H9 (cell line): ENCODE data around the gene P4HA3. TPM values are rescaled to one million over a fixed set of nuclear protein-coding genes. Genes with fewer than 3 reads are reported as not detected.

ENCODE experiments used
- DNase-seq: peaks from one replicate; pipeline ENCODE4 v3.0.0-alpha.2; 2017
- H2AFZ ChIP-seq: one replicate; pipeline ENCODE4 v1.6.1; 2013; ENCODE audit warnings: mild to moderate bottlenecking, low read length, control low read depth, moderate library complexity
- H2AK5ac ChIP-seq: 2 replicates; pipeline ENCODE4 v1.6.1; 2013; ENCODE audit warnings: low read length, control low read depth, mixed read lengths; ENCODE audit not compliant: insufficient read length
- H2BK120ac ChIP-seq: one replicate; pipeline ENCODE4 v1.6.1; 2013; ENCODE audit warnings: low read depth, mild to moderate bottlenecking, low read length, control low read depth, inconsistent platforms; ENCODE audit not compliant: poor library complexity, severe bottlenecking
- H2BK12ac ChIP-seq: 2 replicates; pipeline ENCODE4 v1.6.1; 2013; ENCODE audit warnings: low read length, control low read depth, mixed read lengths, low read depth; ENCODE audit not compliant: insufficient read length
- H2BK15ac ChIP-seq: 2 replicates; pipeline ENCODE4 v1.6.1; 2013; ENCODE audit warnings: low read depth, low read length, control low read depth
- H2BK20ac ChIP-seq: one replicate; pipeline ENCODE4 v1.6.1; 2013; ENCODE audit warnings: low read depth, mild to moderate bottlenecking, low read length, control low read depth, inconsistent platforms; ENCODE audit not compliant: poor library complexity, severe bottlenecking
- H2BK5ac ChIP-seq: 2 replicates; pipeline ENCODE4 v1.6.1; 2013; ENCODE audit warnings: low read length, control low read depth, mixed read lengths; ENCODE audit not compliant: insufficient read length
- H3K14ac ChIP-seq: 2 replicates; pipeline ENCODE4 v1.6.1; 2013; ENCODE audit warnings: low read length, control low read depth; ENCODE audit not compliant: insufficient read depth
- H3K18ac ChIP-seq: 2 replicates; pipeline ENCODE4 v1.6.1; 2013; ENCODE audit warnings: low read depth, mild to moderate bottlenecking, mixed read lengths, low read length, control low read depth; ENCODE audit not compliant: insufficient read length
- H3K23ac ChIP-seq: 2 replicates; pipeline ENCODE4 v1.6.1; 2013; ENCODE audit warnings: low read length, control low read depth, mixed read lengths, low read depth; ENCODE audit not compliant: insufficient read length
- H3K23me2 ChIP-seq: 2 replicates; pipeline ENCODE4 v1.6.1; 2013; ENCODE audit warnings: low read depth, mild to moderate bottlenecking, mixed read lengths, low read length, control low read depth; ENCODE audit not compliant: insufficient read length, poor library complexity, severe bottlenecking
- H3K27ac ChIP-seq: 2 replicates; pipeline ENCODE4 v1.5.1; 2013; ENCODE audit warnings: low read length, control low read depth, mixed read lengths, low read depth; ENCODE audit not compliant: insufficient read length
- H3K27me3 ChIP-seq: 2 replicates; pipeline ENCODE4 v1.6.1; 2013; ENCODE audit warnings: low read length, control low read depth, inconsistent platforms; ENCODE audit not compliant: insufficient read depth
- H3K4ac ChIP-seq: 2 replicates; pipeline ENCODE4 v1.6.1; 2013; ENCODE audit warnings: low read depth, mild to moderate bottlenecking, control low read depth, inconsistent platforms, low read length, moderate library complexity
- H3K4me1 ChIP-seq: 2 replicates; pipeline ENCODE4 v1.6.1; 2013; ENCODE audit warnings: low read length, control low read depth, inconsistent platforms; ENCODE audit not compliant: insufficient read depth
- H3K4me2 ChIP-seq: 2 replicates; pipeline ENCODE4 v1.6.1; 2013; ENCODE audit warnings: low read length, control low read depth, mixed read lengths; ENCODE audit not compliant: insufficient read length, insufficient read depth
- H3K56ac ChIP-seq: 2 replicates; pipeline ENCODE4 v1.6.1; 2013; ENCODE audit warnings: low read depth, mild to moderate bottlenecking, mixed read lengths, low read length, control low read depth; ENCODE audit not compliant: insufficient read length
- H3K79me1 ChIP-seq: 2 replicates; pipeline ENCODE4 v1.6.1; 2013; ENCODE audit warnings: low read depth, mild to moderate bottlenecking, moderate library complexity, low read length, control low read depth, inconsistent platforms; ENCODE audit not compliant: insufficient read depth, poor library complexity, severe bottlenecking
- H3K79me2 ChIP-seq: 2 replicates; pipeline ENCODE4 v1.6.1; 2013; ENCODE audit warnings: low read length, control low read depth, inconsistent platforms; ENCODE audit not compliant: insufficient read depth
- H3K9ac ChIP-seq: 2 replicates; pipeline ENCODE4 v1.6.1; 2013; ENCODE audit warnings: low read length, control low read depth, mixed read lengths; ENCODE audit not compliant: insufficient read length; ENCODE audit errors: extremely low read depth
- H3K9me3 ChIP-seq: one replicate; pipeline ENCODE4 v1.6.1; 2013; ENCODE audit warnings: low read depth, low read length, inconsistent platforms; ENCODE audit not compliant: control insufficient read depth
- H3T11ph ChIP-seq: one replicate; pipeline ENCODE4 v1.6.1; 2013; ENCODE audit warnings: mild to moderate bottlenecking, low read length, control low read depth, inconsistent platforms
- H4K20me1 ChIP-seq: one replicate; pipeline ENCODE4 v1.6.1; 2013; ENCODE audit not compliant: control insufficient read depth, insufficient read length, insufficient read depth
- H4K5ac ChIP-seq: 2 replicates; pipeline ENCODE4 v1.6.1; 2013; ENCODE audit warnings: low read depth, mild to moderate bottlenecking, mixed read lengths, low read length, control low read depth; ENCODE audit not compliant: insufficient read length
- H4K8ac ChIP-seq: replicated peaks from 2 replicates; pipeline ENCODE4 v1.6.1; 2013; ENCODE audit warnings: low read length, control low read depth, mixed read lengths, low read depth; ENCODE audit not compliant: insufficient read length
- H4K91ac ChIP-seq: 2 replicates; pipeline ENCODE4 v1.6.1; 2013; ENCODE audit warnings: low read depth, mild to moderate bottlenecking, moderate library complexity, mixed read lengths, low read length, control low read depth; ENCODE audit not compliant: insufficient read length
- H3K27ac Mint-ChIP-seq, 3 experiments: 2 replicates in 2 of 3; 3 replicates in 1 of 3; pipeline ENCODE4 v1.8.0; 2020 to 2021; ENCODE audit warnings: mixed read lengths in 3 of 3, mild to moderate bottlenecking in 1 of 3, moderate library complexity in 1 of 3
- H3K27me3 Mint-ChIP-seq: 2 replicates; pipeline ENCODE4 v1.8.0; 2021; ENCODE audit warnings: low read depth, mild to moderate bottlenecking, moderate library complexity, mixed read lengths
- H3K36me3 Mint-ChIP-seq, 3 experiments: 2 replicates in 2 of 3; 3 replicates in 1 of 3; pipeline ENCODE4 v1.8.0; 2020 to 2021; ENCODE audit warnings: low read depth in 3 of 3, mixed read lengths in 3 of 3; ENCODE audit not compliant: insufficient read depth in 1 of 3
- H3K4me1 Mint-ChIP-seq, 2 experiments: 2 replicates each; pipeline ENCODE4 v1.8.0; 2020; ENCODE audit warnings: mixed read lengths in 2 of 2
- H3K4me3 Mint-ChIP-seq, 2 experiments: 2 replicates in 1 of 2; 3 replicates in 1 of 2; pipeline ENCODE4 v1.8.0; 2020 to 2021; ENCODE audit warnings: mild to moderate bottlenecking in 2 of 2, mixed read lengths in 2 of 2, moderate library complexity in 1 of 2
- H3K9me3 Mint-ChIP-seq, 2 experiments: 2 replicates in 1 of 2; 3 replicates in 1 of 2; pipeline ENCODE4 v1.8.0; 2020; ENCODE audit warnings: mild to moderate bottlenecking in 2 of 2, mixed read lengths in 2 of 2, moderate library complexity in 1 of 2
- CTCF ChIP-seq: fragments of 200-600 bp; sonication (generic); conservative IDR thresholded peaks from 3 replicates; pipeline ENCODE4 v1.8.0; 2021; ENCODE audit warnings: antibody characterized with exemption, mild to moderate bottlenecking
- WGBS: extraction: QIAGEN DNeasy Blood & Tissue Kit; methylation state at CpG from one replicate; pipeline ENCODE4 v1.1.7; 2013; ENCODE audit warnings: missing lambda C conversion rate, low lambda C conversion rate, mixed read lengths; ENCODE audit not compliant: insufficient read length; ENCODE audit errors: extremely low coverage; 5-methylcytosine and 5-hydroxymethylcytosine counted together
- total RNA-seq: library from RNA; stranded (reverse); gene quantifications from 2 replicates; pipeline ENCODE4 v1.2.1, GENCODE V29; 2021

The P4HA3 gene
- total RNA-seq, 1 experiment from 2014 or later: not detected

- Histone ChIP-seq H3K27ac (no peak overlapping the region), H3K4me2 (no peak overlapping the region)
Measured at GRCh38 chr11:74318241-74318932, 6.9 kb upstream of the P4HA3 start.

More at GRCh38 chr11:74318241-74318932, 6.9 kb upstream of the P4HA3 start:
- no peaks in the 10 kb centered on the region for H3K4me1 ChIP-seq
- H3K18ac ChIP-seq: no peak overlapping the region
- no peak overlapping the region for H3K56ac ChIP-seq
- TF ChIP-seq CTCF: no peak
- H3K79me1 ChIP-seq: no peaks in the 10 kb centered on the region
- no peak overlapping the region for H3K14ac ChIP-seq
- no peak overlapping the region for H3T11ph ChIP-seq
- H2BK12ac ChIP-seq: no peak overlapping the region
- H3K9me3 Mint-ChIP-seq: peaks cover 15 to 19% of the 10 kb centered on the region in 2 experiments
- no peaks in the 10 kb centered on the region for H3K9me3 ChIP-seq
- H3K9ac ChIP-seq: no peak overlapping the region
- H3K27ac Mint-ChIP-seq: no peak overlapping the region
- H3K23ac ChIP-seq: no peak overlapping the region
- H3K27me3 ChIP-seq: no peaks in the 10 kb centered on the region
- H3K4ac ChIP-seq: no peak overlapping the region
- no peak overlapping the region for H2BK120ac ChIP-seq
- no peak overlapping the region for H2BK20ac ChIP-seq
- WGBS: no CpG with 5 or more reads among the region's 1 CpG
- H3K4me3 Mint-ChIP-seq: no peak overlapping the region
- H4K91ac ChIP-seq: no peak overlapping the region
- no peaks in the 10 kb centered on the region for H3K23me2 ChIP-seq
- H2BK15ac ChIP-seq: no peak overlapping the region
- H3K27me3 Mint-ChIP-seq: peaks cover 19% of the 10 kb centered on the region
- no peak overlapping the region for H4K5ac ChIP-seq
- no peaks in the 10 kb centered on the region; the same call in 1 of the 2 replicates for H3K79me2 ChIP-seq
- no peak overlapping the region for H2BK5ac ChIP-seq
- H4K8ac ChIP-seq: no peak overlapping the region
- H2AFZ ChIP-seq: no peak overlapping the region
- H3K4me1 Mint-ChIP-seq: peaks cover 4 to 9% of the 10 kb centered on the region in 2 experiments; a peak in 2 of 4 replicates
- H2AK5ac ChIP-seq: no peak overlapping the region
- peaks cover 0 to 8% (median 4%) of the 10 kb centered on the region in 3 experiments; a peak in 2 of 7 replicates for H3K36me3 Mint-ChIP-seq
- H4K20me1 ChIP-seq: no peaks in the 10 kb centered on the region
- DNase-seq: no peak
